Activated CD4-positive, alpha-beta T cell treated with anti-CD3 and anti-CD28 coated beads, Interleukin-2, amount 50 U/mL, for 4 hours (primary cell): ENCODE results near the gene MYORG.
A peak's percentile ranks its signal among the peaks of the same experiment; 100 is the strongest.

Experiments
- DNase-seq, 2 experiments: peaks; one replicate each; pipeline ENCODE4 v3.0.0-alpha.2; 2020

Gene MYORG

DNA sequence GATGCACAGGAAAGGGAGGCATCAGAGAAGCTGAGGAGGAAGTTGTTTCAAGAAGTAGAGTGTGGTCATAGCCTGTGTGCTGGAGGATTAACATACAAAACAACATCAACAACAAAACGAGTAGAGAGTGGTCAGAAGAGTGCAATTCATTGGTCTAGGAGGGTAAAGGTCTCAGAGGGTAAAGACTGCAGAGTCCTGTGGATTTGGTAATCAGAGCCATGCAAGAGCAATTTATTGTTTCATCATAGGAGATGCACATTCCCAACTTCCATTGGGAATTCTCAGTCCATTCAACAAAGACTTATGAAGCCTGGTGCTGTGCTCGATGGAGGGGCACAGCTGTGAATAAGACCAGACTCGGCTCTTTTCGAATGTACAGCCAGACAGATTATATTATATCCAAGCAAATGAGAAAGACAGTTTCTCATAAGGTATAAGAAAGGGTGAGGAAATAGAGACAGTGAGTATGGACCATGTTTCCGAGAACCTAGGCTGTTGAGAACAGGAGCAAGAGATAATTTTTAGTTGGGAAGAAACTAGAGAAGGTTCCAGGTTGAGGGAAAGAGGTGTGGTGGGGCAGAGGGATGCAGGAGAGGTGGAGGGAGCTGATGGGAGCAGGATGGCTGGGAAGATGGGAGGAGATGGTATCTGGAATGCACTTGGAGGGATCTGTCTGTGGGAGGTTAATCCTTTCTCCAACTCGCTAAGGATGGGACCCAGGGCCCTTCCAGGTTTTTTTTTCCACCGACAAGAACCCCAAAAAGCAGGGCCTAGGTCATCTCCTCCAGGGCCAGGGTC, 7.9 kb upstream of the MYORG start:
- DNase-seq, result no peak

DNA sequence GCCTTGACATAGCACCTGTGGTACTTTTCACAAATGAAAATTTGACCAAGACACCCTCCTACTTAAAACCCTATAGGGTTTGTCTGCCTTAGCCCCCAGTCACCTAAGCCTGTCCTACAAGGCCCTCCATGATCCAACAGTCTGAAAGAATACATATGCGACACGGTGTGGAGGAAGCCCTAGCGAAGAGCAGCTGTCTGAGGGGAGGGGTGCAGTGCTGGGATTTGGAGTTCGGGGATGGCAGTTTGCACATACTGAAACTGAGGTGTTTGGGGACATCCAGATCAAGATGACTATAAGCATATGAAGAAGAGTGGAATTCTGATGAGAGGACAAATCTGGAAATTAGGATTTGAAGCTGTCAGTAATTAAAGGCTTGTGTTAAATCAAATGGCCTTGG, 7.2 kb upstream of the MYORG start:
- no peak for DNase-seq

DNA sequence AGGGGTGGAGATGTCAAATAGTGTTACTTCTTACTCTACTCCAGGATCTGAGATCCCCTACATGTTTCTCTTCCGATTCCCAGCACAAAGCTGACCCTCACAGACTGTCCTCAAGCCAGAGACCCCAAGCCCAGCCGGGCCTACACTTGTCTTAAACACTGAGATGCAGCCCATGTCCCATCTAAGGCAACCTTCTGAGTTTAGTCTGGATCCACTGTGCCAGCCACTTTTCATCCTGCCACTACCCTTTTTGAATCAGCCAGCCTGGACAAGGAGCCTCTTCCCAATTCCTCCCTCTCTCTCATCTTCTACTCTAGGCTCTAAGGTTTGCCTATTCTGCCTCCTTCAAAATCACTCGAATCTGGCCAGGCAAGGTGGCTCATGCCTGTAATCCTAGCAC, 6.2 kb upstream of the MYORG start:
- no peak for DNase-seq

GRCh38 chr9:34382054-34382453, 5.4 kb upstream of the MYORG start:
- DNase-seq, result no peak

GRCh38 chr9:34381323-34381722, 4.6 kb upstream of the MYORG start:
- DNase-seq, result no peak

DNA sequence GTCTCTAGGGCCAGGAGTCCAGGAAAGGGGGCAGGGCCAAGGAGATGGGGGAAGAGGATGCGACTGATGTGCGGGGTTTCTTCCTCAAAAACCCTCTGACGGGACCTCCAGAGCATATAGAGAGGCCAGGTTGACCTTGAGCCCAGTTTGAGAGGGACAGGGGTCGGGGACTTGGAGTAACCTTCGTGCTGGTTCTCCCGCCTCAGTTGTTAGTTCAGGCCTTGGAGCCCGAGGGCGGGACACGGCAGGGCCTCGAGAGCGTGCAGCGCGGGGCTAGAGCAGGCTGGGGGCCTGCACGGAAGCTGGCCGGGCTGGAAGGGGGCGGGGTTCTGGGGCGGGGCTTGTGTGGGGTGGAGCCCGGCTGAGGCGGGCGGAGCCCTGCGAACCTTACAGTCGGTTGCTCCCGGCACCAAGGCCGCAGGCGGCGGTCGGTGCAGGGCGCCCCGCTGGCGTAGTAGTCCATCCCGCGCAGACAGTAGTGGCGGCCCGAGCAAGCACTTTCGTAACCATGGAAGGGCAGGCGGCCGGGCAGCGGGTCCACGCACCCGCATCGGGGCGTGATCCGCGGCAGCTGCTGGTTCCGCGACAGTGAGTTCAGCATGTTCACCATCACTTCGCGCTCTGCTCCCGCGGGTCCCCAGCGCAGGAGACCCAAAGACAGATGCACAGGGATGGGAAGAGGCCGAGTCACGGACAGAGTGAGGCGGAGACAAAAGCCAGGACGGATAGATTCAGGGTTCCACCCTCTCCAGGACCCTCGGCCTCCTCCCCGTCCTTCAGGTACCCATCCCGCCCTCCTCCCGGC, 4.0 kb upstream of the MYORG start:
- peak; percentile 68 to 73 for DNase-seq

- DNase-seq, result no peak
Observed at GRCh38 chr9:34380034-34380510, 3.4 kb upstream of the MYORG start.

DNA sequence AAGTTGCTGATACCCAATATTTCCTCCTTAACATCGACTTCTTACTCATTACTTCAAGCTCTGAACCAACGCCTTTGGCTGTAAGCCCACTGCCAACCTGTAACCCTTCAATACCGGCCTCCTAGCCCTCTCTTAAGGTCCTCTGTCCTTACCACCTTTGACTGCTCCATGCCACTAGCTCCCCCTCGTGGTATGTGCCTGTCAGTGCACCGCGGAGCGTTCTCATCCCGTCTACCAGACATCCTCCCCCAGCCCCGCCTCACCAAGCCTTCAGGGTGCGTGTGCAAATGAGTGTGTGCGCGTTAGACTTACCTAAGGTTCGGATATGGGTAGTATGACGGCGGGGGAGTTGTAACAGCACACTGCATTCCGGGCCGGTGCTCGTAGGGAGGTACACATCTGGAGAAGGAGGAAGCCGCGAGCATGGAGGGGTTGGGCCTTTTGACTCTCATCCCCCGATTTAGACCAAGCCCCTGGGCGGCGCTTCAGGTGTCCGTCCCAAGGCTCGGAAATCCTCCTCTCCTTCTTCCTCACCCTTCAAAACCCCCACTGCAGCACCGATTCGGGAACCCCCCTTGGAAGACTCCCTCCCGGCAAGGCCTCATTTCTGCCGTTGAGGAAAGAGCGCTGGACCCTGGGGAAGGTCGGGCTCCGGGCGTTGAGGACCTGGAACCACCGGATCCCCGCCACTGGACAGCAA, 2.8 kb upstream of the MYORG start:
- peak; percentile 89 for DNase-seq

DNA sequence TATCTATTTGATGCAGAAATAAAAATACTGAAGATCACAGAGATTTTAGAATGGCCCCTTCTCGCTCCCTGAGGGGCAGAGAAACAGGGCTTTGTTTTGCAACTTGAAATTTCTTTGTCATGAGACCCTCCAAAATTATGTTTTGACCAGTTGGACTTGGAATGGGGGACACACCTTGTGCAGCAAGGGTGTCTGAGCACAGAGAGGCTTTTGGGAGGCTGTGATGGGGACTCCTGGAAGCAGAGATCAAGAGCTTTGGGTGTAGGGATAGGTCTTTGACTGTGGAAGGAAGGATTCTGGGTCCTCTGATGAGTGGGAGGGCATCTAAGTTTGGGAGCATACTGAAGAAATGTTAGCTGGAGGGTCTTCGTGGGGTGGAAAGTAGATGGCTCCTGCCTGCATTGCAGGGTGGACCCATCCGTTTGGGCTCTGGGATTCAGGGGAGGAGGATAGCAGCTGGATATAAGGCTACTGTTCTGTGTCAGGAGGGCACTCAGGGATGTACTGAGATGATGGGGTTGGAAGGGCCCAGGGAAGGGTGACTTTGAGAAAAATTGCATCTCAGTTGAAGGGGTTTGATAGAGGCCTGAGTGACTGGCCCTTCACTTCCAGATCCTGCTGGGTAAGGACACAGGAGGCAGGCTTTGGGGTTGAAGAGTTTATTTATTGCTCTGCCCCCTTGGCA, 1.8 kb upstream of the MYORG start:
- DNase-seq, result no peak

GRCh38 chr9:34377404-34377746, 677 bp upstream of the MYORG start:
- no peak for DNase-seq

GRCh38 chr9:34375901-34376595, 650 bp downstream of the MYORG start:
- peak; percentile 19 to 21 for DNase-seq

GRCh38 chr9:34374905-34375552, 1.7 kb downstream of the MYORG start:
- DNase-seq, result no peak

GRCh38 chr9:34374339-34374738, 2.4 kb downstream of the MYORG start:
- DNase-seq, result no peak

- no peak for DNase-seq
Observed at GRCh38 chr9:34373749-34374148, 2.9 kb downstream of the MYORG start.

DNA sequence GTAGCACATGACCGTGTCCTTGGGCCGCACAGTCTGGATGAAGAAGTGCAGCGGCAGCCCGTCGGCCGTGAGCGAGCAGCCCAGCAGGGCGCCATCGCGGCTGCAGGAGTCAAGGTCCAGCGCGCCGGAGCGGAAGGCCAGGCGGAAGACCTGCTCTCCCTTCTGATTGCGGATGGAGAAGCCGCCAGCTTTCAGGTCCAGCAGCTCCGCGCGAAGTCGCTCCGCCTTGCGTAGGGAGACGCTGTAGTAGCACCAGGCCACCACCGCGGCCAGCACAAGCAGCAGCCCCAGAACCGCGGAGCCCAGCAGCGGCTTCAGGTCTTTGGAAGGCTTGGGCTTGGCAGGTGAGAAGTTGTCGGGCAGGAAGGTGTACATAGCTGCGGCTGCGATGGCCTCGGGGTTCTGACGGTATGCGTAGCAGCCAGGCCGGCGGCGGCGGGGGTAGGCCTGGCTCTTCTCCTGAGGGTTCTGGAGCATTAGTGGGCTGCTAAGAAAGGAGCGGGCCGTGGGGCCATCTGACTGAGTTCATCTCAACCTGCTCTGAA, 4.2 kb downstream of the MYORG start:
- DNase-seq, result no peak

- DNase-seq, result no peak
Observed at GRCh38 chr9:34371886-34372466, 4.7 kb downstream of the MYORG start.

- DNase-seq, result no peak
Observed at GRCh38 chr9:34370970-34371880, 5.5 kb downstream of the MYORG start.

- no peak for DNase-seq
Observed at GRCh38 chr9:34370335-34370969, 6.2 kb downstream of the MYORG start.

GRCh38 chr9:34369636-34370035, 7.1 kb downstream of the MYORG start:
- DNase-seq, result no peak
